ENCODE results near the gene CHPF. TPM values are rescaled to one million over a fixed set of nuclear protein-coding genes. Genes with fewer than 3 reads are reported as not detected.

The CHPF gene
- total RNA-seq, 1 experiment from 2014 or later = 13.8 TPM

- no peak for DNase-seq (ENCODE audit: low spot score)
- intact Hi-C loops (cut with micrococcal nuclease; ENCODE audit: unreplicated experiment) = no loop called here
- ChIA-PET POLR2A (ENCODE audit: low non-redundant PET) (no interaction called here), CTCF (no interaction called here)
- BruUV-seq (replicated peaks) = no TSS peak
- H3K9me3 ChIP-seq (ENCODE audit: low read depth, low read length, poor library complexity, severe bottlenecking) = no peaks in the 10 kb centered on the region
- TF ChIP-seq CTCF (conservative IDR thresholded peaks at IDR 0.05; ENCODE audit: low read depth, low read length) = peak; percentile 29; the same call in 1 of the 2 replicates
- no peak for TF ChIP-seq EZH2 (IDR thresholded peaks at IDR 0.05; ENCODE audit: borderline replicate concordance, low read depth, low read length, poor library complexity, severe bottlenecking)
- H3K36me3 ChIP-seq (ENCODE audit: insufficient read depth, low read length, poor library complexity, severe bottlenecking) = no peaks in the 10 kb centered on the region
- H3K4me3 ChIP-seq (ENCODE audit: low read depth, low read length, poor library complexity, severe bottlenecking) = no peak overlapping the region
- H3K27ac ChIP-seq (ENCODE audit: low read depth, low read length, poor library complexity, severe bottlenecking) = no peak overlapping the region
- H3K4me1 ChIP-seq (ENCODE audit: insufficient read depth, low read length, poor library complexity, severe bottlenecking) = peaks cover 7% of the 10 kb centered on the region
- peaks cover 2% of the 10 kb centered on the region for H3K27me3 ChIP-seq (replicated peaks; ENCODE audit: insufficient read depth, low read depth, low read length, poor library complexity)
These were observed 53.4 kb downstream of the CHPF start for GRCh38 chr2:219490186-219490585.

GRCh38 chr2:219489315-219489714, 54.3 kb downstream of the CHPF start:
- Histone ChIP-seq H3K9me3 (ENCODE audit: low read depth, low read length, poor library complexity, severe bottlenecking) (no peaks in the 10 kb centered on the region), H3K4me3 (ENCODE audit: low read depth, low read length, poor library complexity, severe bottlenecking) (no peak overlapping the region), H3K36me3 (ENCODE audit: insufficient read depth, low read length, poor library complexity, severe bottlenecking) (no peaks in the 10 kb centered on the region), H3K27me3 (replicated peaks; ENCODE audit: insufficient read depth, low read depth, low read length, poor library complexity) (peaks cover 10% of the 10 kb centered on the region), H3K27ac (ENCODE audit: low read depth, low read length, poor library complexity, severe bottlenecking) (no peak overlapping the region), H3K4me1 (ENCODE audit: insufficient read depth, low read length, poor library complexity, severe bottlenecking) (peaks cover 7% of the 10 kb centered on the region)
- BruUV-seq (replicated peaks) = no TSS peak
- TF ChIP-seq EZH2 (IDR thresholded peaks at IDR 0.05; ENCODE audit: borderline replicate concordance, low read depth, low read length, poor library complexity, severe bottlenecking) (no peak), CTCF (conservative IDR thresholded peaks at IDR 0.05; ENCODE audit: low read depth, low read length) (no peak)
- CTCF ChIA-PET = interaction anchor here (0.5 to 1.2 kb wide), 3 partner anchors 20 to 48 kb away, joined by 5 to 8 read pairs (median 6); no protein-coding TSS in a partner anchor
- no peak for DNase-seq (ENCODE audit: low spot score)
- intact Hi-C loops (cut with micrococcal nuclease; ENCODE audit: unreplicated experiment) = no loop called here
- POLR2A ChIA-PET (ENCODE audit: low non-redundant PET) = no interaction called here

Small RNA genes within 50 kb of the gene (microRNA-seq; reads per million reads assigned to microRNA genes)
- 1.3 reads per million for gene MIR3132

Other genes with a start within 250 kb of the CHPF start
- gene PTPRN, start 234.4 kb downstream of the CHPF start, total RNA-seq (2021) = 0.30 TPM in 1 of 2 replicates, not detected in the other
- gene RESP18, start 211.1 kb downstream of the CHPF start, total RNA-seq (2021) = not detected in 2 replicates
- 69.2 and 83.0 TPM in 2 replicates for gene DNPEP, start 155.9 kb downstream of the CHPF start, total RNA-seq (2021)
- gene DES, start 125.4 kb downstream of the CHPF start, total RNA-seq (2021) = not detected in 2 replicates
- 8.4 and 15.7 TPM in 2 replicates for gene SPEG, start 109.0 kb downstream of the CHPF start, total RNA-seq (2021)
- gene GMPPA, start 44.9 kb downstream of the CHPF start, total RNA-seq (2021) = 32.1 and 45.8 TPM in 2 replicates
- gene ASIC4, start 29.3 kb downstream of the CHPF start, total RNA-seq (2021) = 0.45 and 1.2 TPM in 2 replicates
- gene TMEM198, start 219 bp upstream of the CHPF start, total RNA-seq (2021) = 4.6 and 7.6 TPM in 2 replicates
- gene OBSL1, start 27.7 kb upstream of the CHPF start, total RNA-seq (2021) = 23.1 and 46.6 TPM in 2 replicates
- gene INHA, start 28.5 kb upstream of the CHPF start, total RNA-seq (2021) = 0.70 TPM in 1 of 2 replicates, not detected in the other
- gene STK11IP, start 54.0 kb upstream of the CHPF start, total RNA-seq (2021) = 35.6 and 43.9 TPM in 2 replicates
- gene SLC4A3, start 83.8 kb upstream of the CHPF start, total RNA-seq (2021) = 0.52 and 1.5 TPM in 2 replicates

Data from A673 (cell line).